Dendritic cell treated with granulocyte-macrophage colony-stimulating factor and Interleukin-4, amounts not matched to agents 40 ng/mL and 50 ng/mL, for 4 days (primary cell): ENCODE results near the gene TAP2.
A peak's percentile ranks its signal among the peaks of the same experiment; 100 is the strongest.

Experiments used
- H3K27ac Mint-ChIP-seq: one replicate; pipeline ENCODE4 v1.8.0; 2022; ENCODE audit warnings: mild to moderate bottlenecking, mixed read lengths
- H3K27me3 Mint-ChIP-seq: one replicate; pipeline ENCODE4 v1.8.0; 2022; ENCODE audit warnings: mild to moderate bottlenecking, mixed read lengths
- H3K36me3 Mint-ChIP-seq: one replicate; pipeline ENCODE4 v1.8.0; 2022; ENCODE audit warnings: low read depth, mixed read lengths
- H3K4me1 Mint-ChIP-seq: one replicate; pipeline ENCODE4 v1.8.0; 2022; ENCODE audit warnings: low read depth, mixed read lengths
- H3K4me3 Mint-ChIP-seq: one replicate; pipeline ENCODE4 v1.8.0; 2022; ENCODE audit warnings: mild to moderate bottlenecking, moderate library complexity, mixed read lengths
- H3K9me3 Mint-ChIP-seq: one replicate; pipeline ENCODE4 v1.8.0; 2022; ENCODE audit warnings: mixed read lengths
- intact Hi-C: fragments of 100-400 bp; cut with micrococcal nuclease; formaldehyde crosslinking; loops from one replicate; pipeline ENCODE4 v1.15.0; 2022

Gene TAP2

GRCh38 chr6:32865724-32866443 lies 27.3 kb upstream of the TAP2 start:
- H3K27ac Mint-ChIP-seq = no peak overlapping the region
- H3K4me1 Mint-ChIP-seq = peaks cover 24% of the 10 kb centered on the region
- H3K27me3 Mint-ChIP-seq = peaks cover 13% of the 10 kb centered on the region
- H3K36me3 Mint-ChIP-seq = peaks cover 6% of the 10 kb centered on the region
- intact Hi-C loops = loop anchor here (5.0 to 10.0 kb wide), 3 partner anchors 44 to 454 kb away; no protein-coding TSS in a partner anchor
- H3K4me3 Mint-ChIP-seq = no peak overlapping the region
- H3K9me3 Mint-ChIP-seq = no peaks in the 10 kb centered on the region

GRCh38 chr6:32862725-32863124 lies 24.2 kb upstream of the TAP2 start:
- Mint-ChIP-seq H3K4me3 (no peak overlapping the region), H3K27ac (no peak overlapping the region), H3K27me3 (no peaks in the 10 kb centered on the region), H3K9me3 (no peaks in the 10 kb centered on the region), H3K36me3 (peaks cover 38% of the 10 kb centered on the region), H3K4me1 (peaks cover 36% of the 10 kb centered on the region)
- intact Hi-C loops = loop anchor here (10.0 kb wide), 1 partner anchor 158 kb away; no protein-coding TSS in a partner anchor

GRCh38 chr6:32860674-32861073 lies 22.1 kb upstream of the TAP2 start:
- H3K4me3 Mint-ChIP-seq = no peak overlapping the region
- H3K36me3 Mint-ChIP-seq = peaks cover 56% of the 10 kb centered on the region
- peaks cover 37% of the 10 kb centered on the region for H3K4me1 Mint-ChIP-seq
- no peaks in the 10 kb centered on the region for H3K27me3 Mint-ChIP-seq
- H3K27ac Mint-ChIP-seq = peak overlapping the region; percentile 8
- H3K9me3 Mint-ChIP-seq = no peaks in the 10 kb centered on the region
- intact Hi-C loops = loop anchor here (10.0 kb wide), 1 partner anchor 156 kb away; no protein-coding TSS in a partner anchor

GRCh38 chr6:32858194-32858593 lies 19.7 kb upstream of the TAP2 start:
- intact Hi-C loops = no loop called here
- no peaks in the 10 kb centered on the region for H3K9me3 Mint-ChIP-seq
- no peaks in the 10 kb centered on the region for H3K27me3 Mint-ChIP-seq
- no peak overlapping the region for H3K4me3 Mint-ChIP-seq
- H3K36me3 Mint-ChIP-seq = peaks cover 73% of the 10 kb centered on the region
- peak overlapping the region; percentile 16 for H3K27ac Mint-ChIP-seq
- peaks cover 47% of the 10 kb centered on the region for H3K4me1 Mint-ChIP-seq

GRCh38 chr6:32857156-32857891 lies 18.8 kb upstream of the TAP2 start:
- peaks cover 81% of the 10 kb centered on the region for H3K36me3 Mint-ChIP-seq
- intact Hi-C loops = no loop called here
- H3K27me3 Mint-ChIP-seq = no peaks in the 10 kb centered on the region
- no peaks in the 10 kb centered on the region for H3K9me3 Mint-ChIP-seq
- H3K4me3 Mint-ChIP-seq = no peak overlapping the region
- H3K4me1 Mint-ChIP-seq = peaks cover 48% of the 10 kb centered on the region
- H3K27ac Mint-ChIP-seq = no peak overlapping the region

GRCh38 chr6:32855467-32856174 lies 17.1 kb upstream of the TAP2 start:
- intact Hi-C loops = loop anchor here (2.0 kb wide), 1 partner anchor 17 kb away; the partner anchor contains the start of gene TAP2
- Mint-ChIP-seq H3K27ac (peak overlapping the region; percentile 93), H3K9me3 (no peaks in the 10 kb centered on the region), H3K4me1 (peaks cover 64% of the 10 kb centered on the region), H3K4me3 (peak overlapping the region; percentile 95), H3K36me3 (peaks cover 90% of the 10 kb centered on the region), H3K27me3 (no peaks in the 10 kb centered on the region)

GRCh38 chr6:32854376-32855178 lies 16.0 kb upstream of the TAP2 start:
- Mint-ChIP-seq H3K27me3 (no peaks in the 10 kb centered on the region), H3K4me1 (peaks cover 69% of the 10 kb centered on the region), H3K9me3 (no peaks in the 10 kb centered on the region), H3K36me3 (peaks cover 90% of the 10 kb centered on the region), H3K27ac (peak overlapping the region; percentile 93), H3K4me3 (peak overlapping the region; percentile 95)
- intact Hi-C loops = loop anchor here (2.0 kb wide), 1 partner anchor 16 kb away; the partner anchor contains the start of gene TAP2

- Mint-ChIP-seq H3K9me3 (no peaks in the 10 kb centered on the region), H3K36me3 (peaks cover 90% of the 10 kb centered on the region), H3K4me3 (peak within 1 kb of the TSS; percentile 95), H3K27ac (peak within 1 kb of the TSS; percentile 93), H3K4me1 (peaks cover 70% of the 10 kb centered on the region), H3K27me3 (no peaks in the 10 kb centered on the region)
- intact Hi-C loops = loop anchor here (1.0 to 2.0 kb wide), 2 partner anchors 9 to 15 kb away; partner anchors contain the start of genes PSMB8 and TAP2
Observed at GRCh38 chr6:32853541-32854375, 15.2 kb upstream of the TAP2 start, which contains the start of the genes PSMB9 and TAP1. Gene PSMB9, plus strand, starts transcription at chr6:32854192. Its CDS starts 38 bp downstream, at chr6:32854230. Gene TAP1, minus strand, starts transcription at chr6:32853704. Its CDS starts 68 bp downstream, at chr6:32853636.

GRCh38 chr6:32852844-32853540 lies 14.5 kb upstream of the TAP2 start:
- intact Hi-C loops = loop anchor here (1.0 kb wide), 1 partner anchor 9 kb away; the partner anchor contains the start of gene PSMB8
- Mint-ChIP-seq H3K27me3 (no peaks in the 10 kb centered on the region), H3K4me1 (peaks cover 70% of the 10 kb centered on the region), H3K9me3 (no peaks in the 10 kb centered on the region), H3K36me3 (peaks cover 90% of the 10 kb centered on the region), H3K27ac (peak overlapping the region; percentile 93), H3K4me3 (peak overlapping the region; percentile 95)

- Mint-ChIP-seq H3K27me3 (no peaks in the 10 kb centered on the region), H3K9me3 (no peaks in the 10 kb centered on the region), H3K36me3 (peaks cover 90% of the 10 kb centered on the region), H3K4me1 (peaks cover 73% of the 10 kb centered on the region), H3K4me3 (peak overlapping the region; percentile 95), H3K27ac (peak overlapping the region; percentile 93)
- intact Hi-C loops = no loop called here
Observed at GRCh38 chr6:32852018-32852843, 13.7 kb upstream of the TAP2 start.

GRCh38 chr6:32851025-32851424 lies 12.5 kb upstream of the TAP2 start:
- Mint-ChIP-seq H3K36me3 (peaks cover 92% of the 10 kb centered on the region), H3K4me3 (no peak overlapping the region), H3K9me3 (no peaks in the 10 kb centered on the region), H3K4me1 (peaks cover 77% of the 10 kb centered on the region), H3K27me3 (no peaks in the 10 kb centered on the region), H3K27ac (peak overlapping the region; percentile 1)
- intact Hi-C loops = no loop called here
